ENCODE measurements around the gene SLBP.

Gene SLBP

GRCh38 chr4:1684506-1685234 lies 27.4 kb downstream of the SLBP start:
- H3K9me3 ChIP-seq (ENCODE audit: insufficient read depth, low read depth, low read length): no peaks in the 10 kb centered on the region
- H2BK12ac ChIP-seq (ENCODE audit: low read length): no peak overlapping the region
- H3K79me2 ChIP-seq (ENCODE audit: control insufficient read depth, insufficient read depth, low read length, poor library complexity): no peaks in the 10 kb centered on the region
- WGBS (ENCODE audit: extremely low coverage, insufficient coverage, insufficient read length): no CpG with 5 or more reads among the region's 66 CpGs
- no peak overlapping the region for H3K23ac ChIP-seq (ENCODE audit: low read length)
- no peak for DNase-seq
- H3K18ac ChIP-seq (ENCODE audit: low read length): peak overlapping the region; percentile 81
- H4K8ac ChIP-seq (ENCODE audit: low read depth, low read length): peak overlapping the region; percentile 61
- peak overlapping the region; percentile 3 for H2AK5ac ChIP-seq (ENCODE audit: low read length)
- peak overlapping the region; percentile 39 for H4K91ac ChIP-seq (ENCODE audit: low read depth, low read length)
- H2BK120ac ChIP-seq (ENCODE audit: insufficient read depth, low read length, poor library complexity): peak overlapping the region; percentile 58
- H3K36me3 ChIP-seq (ENCODE audit: control insufficient read depth in 1 of 2, insufficient read depth in 2 of 2, low read length in 2 of 2): no peaks in the 10 kb centered on the region
- H3K27ac ChIP-seq (ENCODE audit: low read depth, low read length): no peak overlapping the region
- peaks cover 6% of the 10 kb centered on the region for H3K27me3 ChIP-seq (ENCODE audit: insufficient read depth, low read length)
- H3K9ac ChIP-seq (ENCODE audit: low read length): no peak overlapping the region
- no peak overlapping the region for H3K4ac ChIP-seq (ENCODE audit: low read depth, low read length)
- H3K79me1 ChIP-seq (ENCODE audit: low read length): peaks cover 7% of the 10 kb centered on the region
- H2AFZ ChIP-seq (ENCODE audit: insufficient read depth, low read length, poor library complexity): peak overlapping the region; percentile 48
- H2BK5ac ChIP-seq (ENCODE audit: low read depth, low read length, poor library complexity): no peak overlapping the region
- H4K12ac ChIP-seq (ENCODE audit: low read depth, low read length): peak overlapping the region; percentile 6
- peak overlapping the region; percentile 66 for H3K4me2 ChIP-seq (ENCODE audit: low read length)
- H3K4me1 ChIP-seq (ENCODE audit: control insufficient read depth in 1 of 2, insufficient read depth in 2 of 2, low read length in 2 of 2): peaks cover 11% of the 10 kb centered on the region in 2 experiments
- H3K14ac ChIP-seq (ENCODE audit: low read length): no peak overlapping the region
- H3K4me3 ChIP-seq (ENCODE audit: low read depth, low read length): peak overlapping the region; percentile 69

DNA sequence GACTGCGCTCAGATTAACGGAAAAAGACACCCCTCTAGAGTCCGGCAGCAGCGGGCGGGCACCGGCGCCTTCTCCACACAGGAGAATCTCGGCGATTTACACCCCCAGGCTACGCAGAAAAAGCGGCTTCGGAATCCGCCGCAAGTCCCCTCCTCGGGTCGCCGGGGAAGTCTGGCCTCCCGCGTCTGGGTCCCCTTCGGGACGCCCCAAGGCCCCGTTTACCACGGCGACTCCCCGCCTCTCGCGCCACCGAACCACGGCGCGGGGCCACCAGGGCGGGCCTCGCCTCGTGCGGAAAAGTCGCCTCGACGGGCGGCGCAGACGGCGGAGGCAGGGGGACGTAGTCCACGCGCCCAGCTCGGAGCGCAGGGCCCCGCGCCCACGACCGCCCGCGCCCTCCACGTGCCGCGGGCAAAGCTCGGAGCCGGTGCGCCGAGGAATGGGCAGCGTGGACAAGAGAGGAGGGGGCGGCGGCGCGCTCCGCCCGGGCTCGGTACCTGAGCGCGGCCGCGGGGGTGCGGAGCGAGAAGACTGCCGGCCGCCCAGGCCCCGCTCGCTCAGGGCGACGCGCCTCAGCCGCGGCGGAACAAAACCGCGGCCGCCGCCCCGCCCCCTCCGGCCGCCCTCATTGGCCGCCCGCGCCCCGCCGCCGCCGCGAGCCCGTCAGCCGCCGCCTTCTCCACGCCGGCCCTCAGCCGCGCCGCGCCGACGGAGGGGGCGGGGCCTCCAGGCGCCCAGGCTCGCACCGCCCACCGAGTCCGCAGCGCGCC lies 28.2 kb downstream of the SLBP start, which contains the start of gene FAM53A:
Gene FAM53A (minus strand): TSS at position 578 of the 770 bp plus-strand sequence. CDS start 15,572 bp downstream, outside the sequence.
- Histone ChIP-seq H3K27me3 (ENCODE audit: insufficient read depth, low read length) (peaks cover 6% of the 10 kb centered on the region), H3K36me3 (ENCODE audit: control insufficient read depth in 1 of 2, insufficient read depth in 2 of 2, low read length in 2 of 2) (no peaks in the 10 kb centered on the region), H2BK12ac (ENCODE audit: low read length) (no peak within 1 kb of the TSS), H3K9ac (ENCODE audit: low read length) (no peak within 1 kb of the TSS), H4K12ac (ENCODE audit: low read depth, low read length) (peak within 1 kb of the TSS; percentile 84), H3K23ac (ENCODE audit: low read length) (no peak within 1 kb of the TSS), H3K79me2 (ENCODE audit: control insufficient read depth, insufficient read depth, low read length, poor library complexity) (no peaks in the 10 kb centered on the region), H3K4me3 (ENCODE audit: low read depth, low read length) (peak within 1 kb of the TSS; percentile 69), H4K8ac (ENCODE audit: low read depth, low read length) (peak within 1 kb of the TSS; percentile 91), H3K4me2 (ENCODE audit: low read length) (peak within 1 kb of the TSS; percentile 66), H2BK120ac (ENCODE audit: insufficient read depth, low read length, poor library complexity) (peak within 1 kb of the TSS; percentile 79), H3K18ac (ENCODE audit: low read length) (peak within 1 kb of the TSS; percentile 96), H4K91ac (ENCODE audit: low read depth, low read length) (peak within 1 kb of the TSS; percentile 61), H3K14ac (ENCODE audit: low read length) (peak within 1 kb of the TSS; percentile 88), H3K9me3 (ENCODE audit: insufficient read depth, low read depth, low read length) (no peaks in the 10 kb centered on the region), H3K27ac (ENCODE audit: low read depth, low read length) (no peak within 1 kb of the TSS), H3K79me1 (ENCODE audit: low read length) (peaks cover 7% of the 10 kb centered on the region), H3K4ac (ENCODE audit: low read depth, low read length) (no peak within 1 kb of the TSS), H2AK5ac (ENCODE audit: low read length) (peak within 1 kb of the TSS; percentile 3), H2BK5ac (ENCODE audit: low read depth, low read length, poor library complexity) (no peak within 1 kb of the TSS), H3K4me1 (ENCODE audit: control insufficient read depth in 1 of 2, insufficient read depth in 2 of 2, low read length in 2 of 2) (peaks cover 11% of the 10 kb centered on the region in 2 experiments), H2AFZ (ENCODE audit: insufficient read depth, low read length, poor library complexity) (peak within 1 kb of the TSS; percentile 100)
- peak; percentile 59 to 82 for DNase-seq
- WGBS (ENCODE audit: extremely low coverage, insufficient coverage, insufficient read length): no CpG with 5 or more reads among the region's 118 CpGs

DNA sequence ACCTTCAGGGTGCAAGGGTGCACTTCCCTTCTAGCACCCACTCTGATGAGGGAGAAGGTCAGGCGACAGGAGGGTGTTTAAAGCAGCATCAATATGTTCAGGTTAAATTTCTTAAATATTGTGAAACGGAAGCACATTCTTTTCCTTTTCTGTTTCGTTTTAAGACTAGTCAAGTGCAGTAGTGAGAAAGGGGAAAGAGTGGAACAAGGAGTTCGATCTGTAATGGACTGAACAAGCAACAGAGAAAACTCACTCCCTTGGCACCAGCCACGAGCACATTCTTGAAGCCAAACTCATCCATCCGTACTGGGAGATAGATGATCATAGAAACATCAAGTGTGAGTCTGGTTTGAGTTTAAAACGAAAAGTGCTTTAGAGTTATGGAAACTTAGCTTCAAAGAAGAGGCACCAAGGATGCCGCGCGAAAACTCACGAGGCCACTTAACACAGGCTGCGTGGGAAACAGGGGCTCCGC lies 28.8 kb downstream of the SLBP start:
- H3K18ac ChIP-seq (ENCODE audit: low read length): no peak overlapping the region

DNA sequence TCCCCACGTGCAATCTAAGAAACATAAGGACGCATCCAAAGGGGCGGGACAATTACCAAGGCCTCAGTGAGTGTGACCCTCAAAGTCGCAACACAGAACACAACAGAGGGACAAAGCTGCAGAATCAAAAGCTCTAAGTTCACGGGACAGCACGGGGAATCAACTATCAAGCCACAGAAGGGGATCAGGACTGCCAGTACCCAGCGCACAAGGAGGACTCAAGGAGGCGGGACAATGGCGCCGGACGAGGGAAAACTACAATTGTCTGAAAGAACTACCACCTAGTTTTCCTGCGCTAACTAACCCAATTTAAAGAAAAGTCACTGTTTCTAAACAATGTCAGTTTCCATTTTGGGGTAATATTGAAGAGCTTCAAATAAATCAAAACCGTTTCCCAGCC lies 29.3 kb downstream of the SLBP start:
- H3K18ac ChIP-seq (ENCODE audit: low read length): no peak overlapping the region
- peaks cover 11% of the 10 kb centered on the region in 2 experiments for H3K4me1 ChIP-seq (ENCODE audit: control insufficient read depth in 1 of 2, insufficient read depth in 2 of 2, low read length in 2 of 2)
- no peak overlapping the region for H2AFZ ChIP-seq (ENCODE audit: insufficient read depth, low read length, poor library complexity)
- no peak overlapping the region for H4K91ac ChIP-seq (ENCODE audit: low read depth, low read length)
- peaks cover 7% of the 10 kb centered on the region for H3K79me1 ChIP-seq (ENCODE audit: low read length)
- H3K4ac ChIP-seq (ENCODE audit: low read depth, low read length): no peak overlapping the region
- H3K79me2 ChIP-seq (ENCODE audit: control insufficient read depth, insufficient read depth, low read length, poor library complexity): no peaks in the 10 kb centered on the region
- H3K27ac ChIP-seq (ENCODE audit: low read depth, low read length): no peak overlapping the region
- no peaks in the 10 kb centered on the region for H3K36me3 ChIP-seq (ENCODE audit: control insufficient read depth in 1 of 2, insufficient read depth in 2 of 2, low read length in 2 of 2)
- no peak overlapping the region for H2BK5ac ChIP-seq (ENCODE audit: low read depth, low read length, poor library complexity)
- no peak overlapping the region for H2AK5ac ChIP-seq (ENCODE audit: low read length)
- no peak overlapping the region for H3K14ac ChIP-seq (ENCODE audit: low read length)
- no peak overlapping the region for H2BK12ac ChIP-seq (ENCODE audit: low read length)
- H3K27me3 ChIP-seq (ENCODE audit: insufficient read depth, low read length): peaks cover 6% of the 10 kb centered on the region
- no peaks in the 10 kb centered on the region for H3K9me3 ChIP-seq (ENCODE audit: insufficient read depth, low read depth, low read length)
- WGBS (ENCODE audit: extremely low coverage, insufficient coverage, insufficient read length): no CpG with 5 or more reads among the region's 13 CpGs
- H3K4me2 ChIP-seq (ENCODE audit: low read length): no peak overlapping the region
- no peak overlapping the region for H4K8ac ChIP-seq (ENCODE audit: low read depth, low read length)
- no peak overlapping the region for H3K9ac ChIP-seq (ENCODE audit: low read length)
- no peak overlapping the region for H3K4me3 ChIP-seq (ENCODE audit: low read depth, low read length)
- no peak overlapping the region for H3K23ac ChIP-seq (ENCODE audit: low read length)
- no peak for DNase-seq
- H4K12ac ChIP-seq (ENCODE audit: low read depth, low read length): no peak overlapping the region
- no peak overlapping the region for H2BK120ac ChIP-seq (ENCODE audit: insufficient read depth, low read length, poor library complexity)

More for the DNA sequence above, 28.8 kb downstream of the SLBP start:
- Histone ChIP-seq H4K12ac (ENCODE audit: low read depth, low read length) (no peak overlapping the region), H3K27ac (ENCODE audit: low read depth, low read length) (no peak overlapping the region), H3K14ac (ENCODE audit: low read length) (no peak overlapping the region), H4K8ac (ENCODE audit: low read depth, low read length) (no peak overlapping the region), H3K36me3 (ENCODE audit: control insufficient read depth in 1 of 2, insufficient read depth in 2 of 2, low read length in 2 of 2) (no peaks in the 10 kb centered on the region), H3K27me3 (ENCODE audit: insufficient read depth, low read length) (peaks cover 6% of the 10 kb centered on the region), H2AFZ (ENCODE audit: insufficient read depth, low read length, poor library complexity) (peak overlapping the region; percentile 100), H3K4me2 (ENCODE audit: low read length) (peak overlapping the region; percentile 66), H3K9ac (ENCODE audit: low read length) (no peak overlapping the region), H3K23ac (ENCODE audit: low read length) (no peak overlapping the region), H2BK12ac (ENCODE audit: low read length) (no peak overlapping the region), H3K79me2 (ENCODE audit: control insufficient read depth, insufficient read depth, low read length, poor library complexity) (no peaks in the 10 kb centered on the region), H3K79me1 (ENCODE audit: low read length) (peaks cover 7% of the 10 kb centered on the region), H4K91ac (ENCODE audit: low read depth, low read length) (no peak overlapping the region), H3K4me3 (ENCODE audit: low read depth, low read length) (no peak overlapping the region), H2BK120ac (ENCODE audit: insufficient read depth, low read length, poor library complexity) (no peak overlapping the region), H2AK5ac (ENCODE audit: low read length) (no peak overlapping the region), H3K4me1 (ENCODE audit: control insufficient read depth in 1 of 2, insufficient read depth in 2 of 2, low read length in 2 of 2) (peaks cover 11% of the 10 kb centered on the region in 2 experiments), H2BK5ac (ENCODE audit: low read depth, low read length, poor library complexity) (no peak overlapping the region), H3K9me3 (ENCODE audit: insufficient read depth, low read depth, low read length) (no peaks in the 10 kb centered on the region), H3K4ac (ENCODE audit: low read depth, low read length) (no peak overlapping the region)
- no CpG with 5 or more reads among the region's 13 CpGs for WGBS (ENCODE audit: extremely low coverage, insufficient coverage, insufficient read length)
- peak; percentile 21 to 54 for DNase-seq
